ENCODE results near the gene GEMIN7. TPM values are rescaled to one million over a fixed set of nuclear protein-coding genes. Genes with fewer than 3 reads are reported as not detected.

The GEMIN7 gene
- total and polyA plus RNA-seq, 2 donors from 2014 or later, result 17.2 to 32.2 TPM

DNA sequence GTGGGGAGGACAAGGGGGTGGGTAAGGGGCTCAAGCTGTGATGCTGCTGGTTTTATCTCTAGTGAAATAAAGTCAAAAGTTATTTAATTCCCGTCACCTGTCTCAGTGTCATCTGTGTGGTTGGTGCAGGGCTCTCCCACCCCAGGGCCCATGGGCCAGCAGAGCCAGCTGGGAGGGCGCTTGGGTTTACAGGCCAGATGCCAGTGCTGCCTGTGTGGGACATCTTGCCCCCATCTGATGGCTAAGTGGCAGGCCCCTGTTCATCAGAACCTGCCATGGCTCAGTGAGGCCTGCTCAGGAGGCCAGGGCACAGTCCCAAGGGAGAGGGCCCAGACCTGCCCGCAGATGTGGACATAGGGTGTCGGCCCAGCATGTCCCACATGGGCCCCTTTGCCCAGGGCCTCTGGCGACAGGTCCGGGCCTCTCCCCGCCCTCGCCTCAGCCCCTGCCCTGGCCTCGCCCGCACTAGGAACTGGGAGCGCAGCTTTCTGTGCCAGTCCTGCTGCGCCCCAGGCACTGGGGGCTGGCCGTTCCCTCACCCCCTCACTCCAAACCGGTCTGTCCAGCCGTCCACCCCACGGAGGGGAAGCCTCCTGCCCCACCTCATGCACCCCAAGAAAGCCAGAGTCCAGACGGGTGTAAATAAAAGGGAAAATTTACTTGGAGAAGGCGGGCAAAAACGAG, 8.1 kb upstream of the GEMIN7 start:
- Histone ChIP-seq H3K9me3 (ENCODE audit: control insufficient read depth in 2 of 3, insufficient read depth in 1 of 3, low read length in 3 of 3) (no peaks in the 10 kb centered on the region), H3K4me1 (ENCODE audit: control insufficient read depth in 2 of 3, insufficient read depth in 2 of 3, low read depth in 1 of 3, low read length in 3 of 3) (no peaks in the 10 kb centered on the region), H3K9ac (ENCODE audit: low read length in 3 of 3) (no peak overlapping the region), H3K27me3 (ENCODE audit: control insufficient read depth, insufficient read depth, low read length) (no peaks in the 10 kb centered on the region), H3K36me3 (ENCODE audit: control insufficient read depth in 2 of 3, insufficient read depth in 3 of 3, low read length in 3 of 3) (peaks cover 0 to 20% (median 16%) of the 10 kb centered on the region in 3 donors), H3K4me3 (ENCODE audit: low read length in 3 of 3) (no peak overlapping the region), H3K27ac (ENCODE audit: low read depth in 2 of 2, low read length in 2 of 2) (no peak overlapping the region)
- DNase-seq (no peak), FAIRE-seq (no peak)
- intact Hi-C loops (cut with DNase I), result no loop called here
- TF ChIP-seq CTCF (IDR thresholded peaks at IDR 0.05; ENCODE audit: borderline replicate concordance, extremely low read depth, insufficient read depth), result no peak

DNA sequence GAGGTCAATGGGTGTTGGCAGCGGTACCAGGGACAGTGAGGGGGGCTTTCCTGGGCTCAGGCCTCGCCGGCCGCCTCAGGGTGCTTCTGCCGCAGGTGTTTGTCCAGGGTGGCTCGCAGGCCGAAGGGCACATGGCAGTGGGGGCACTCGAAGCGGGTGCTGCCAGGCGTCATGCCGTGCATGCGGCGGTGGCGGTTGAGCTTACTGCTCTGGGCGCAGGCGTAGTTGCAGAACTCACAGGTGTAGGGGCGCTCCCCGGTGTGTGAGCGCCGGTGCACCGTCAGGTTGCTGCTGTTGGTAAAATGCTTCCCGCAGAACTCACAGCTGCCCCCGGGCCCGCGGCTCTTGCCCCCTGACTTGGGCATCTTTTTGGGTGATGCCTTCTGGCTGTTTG, 7.5 kb upstream of the GEMIN7 start:
- Histone ChIP-seq H3K9me3 (ENCODE audit: control insufficient read depth in 2 of 3, insufficient read depth in 1 of 3, low read length in 3 of 3) (no peaks in the 10 kb centered on the region), H3K9ac (ENCODE audit: low read length in 3 of 3) (no peak overlapping the region), H3K27ac (ENCODE audit: low read depth in 2 of 2, low read length in 2 of 2) (no peak overlapping the region), H3K36me3 (ENCODE audit: control insufficient read depth in 2 of 3, insufficient read depth in 3 of 3, low read length in 3 of 3) (peaks cover 0 to 20% (median 16%) of the 10 kb centered on the region in 3 donors), H3K4me1 (ENCODE audit: control insufficient read depth in 2 of 3, insufficient read depth in 2 of 3, low read depth in 1 of 3, low read length in 3 of 3) (peaks cover 0 to under 1% (median 0%) of the 10 kb centered on the region in 3 donors), H3K4me3 (ENCODE audit: low read length in 3 of 3) (no peak overlapping the region), H3K27me3 (ENCODE audit: control insufficient read depth, insufficient read depth, low read length) (no peaks in the 10 kb centered on the region)
- no peak for DNase-seq
- TF ChIP-seq CTCF (IDR thresholded peaks at IDR 0.05; ENCODE audit: borderline replicate concordance, extremely low read depth, insufficient read depth), result no peak
- no peak for FAIRE-seq
- intact Hi-C loops (cut with DNase I), result no loop called here

DNA sequence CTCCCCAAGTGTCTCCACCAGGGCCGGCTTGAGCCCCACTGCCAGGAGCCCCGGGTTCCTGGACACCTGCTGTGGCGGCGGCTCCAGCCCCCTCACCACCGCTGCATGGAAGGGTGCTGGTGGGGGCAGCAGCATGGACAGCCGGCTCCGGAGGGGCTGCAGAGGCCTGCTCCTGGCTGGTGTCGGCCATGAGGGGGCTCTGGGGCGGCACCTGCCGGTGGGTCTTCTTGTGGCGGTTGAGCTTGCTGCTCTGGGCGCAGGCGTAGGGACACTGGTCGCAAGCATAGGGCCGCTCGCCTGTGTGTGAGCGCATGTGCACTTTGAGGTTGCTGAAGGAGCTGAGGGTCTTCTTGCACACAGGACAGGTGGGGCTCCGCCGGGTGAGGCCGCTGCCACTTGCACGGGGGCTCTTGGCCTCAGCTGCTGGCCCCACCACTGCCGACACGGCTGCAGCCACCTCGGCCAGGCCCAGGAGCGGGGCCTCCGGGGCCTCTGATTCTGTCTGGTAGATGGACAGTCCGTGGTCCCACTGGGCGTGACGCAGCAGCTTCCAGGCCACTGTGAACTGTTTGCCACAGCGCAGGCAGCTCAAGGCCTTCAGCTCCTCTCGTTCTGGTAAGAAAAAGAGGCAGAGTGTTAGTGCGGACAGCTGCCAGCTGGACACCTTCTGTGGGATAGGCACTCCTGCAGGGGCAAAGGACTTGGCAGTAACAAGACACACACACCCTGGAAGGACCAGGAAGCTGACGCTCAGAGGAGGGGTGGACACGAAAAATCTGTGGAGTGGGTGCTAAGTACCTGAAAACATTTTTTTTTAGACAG, 6.9 kb upstream of the GEMIN7 start:
- H3K4me3 ChIP-seq (ENCODE audit: low read length in 3 of 3), result no peak overlapping the region
- no peak overlapping the region for H3K27ac ChIP-seq (ENCODE audit: low read depth in 2 of 2, low read length in 2 of 2)
- intact Hi-C loops (cut with DNase I), result no loop called here
- TF ChIP-seq CTCF (IDR thresholded peaks at IDR 0.05; ENCODE audit: borderline replicate concordance, extremely low read depth, insufficient read depth), result no peak
- FAIRE-seq (no peak), DNase-seq (no peak)
- H3K4me1 ChIP-seq (ENCODE audit: control insufficient read depth in 2 of 3, insufficient read depth in 2 of 3, low read depth in 1 of 3, low read length in 3 of 3), result peaks cover 0 to 5% (median 5%) of the 10 kb centered on the region in 3 donors
- no peaks in the 10 kb centered on the region for H3K27me3 ChIP-seq (ENCODE audit: control insufficient read depth, insufficient read depth, low read length)
- H3K36me3 ChIP-seq (ENCODE audit: control insufficient read depth in 2 of 3, insufficient read depth in 3 of 3, low read length in 3 of 3), result peaks cover 0 to 17% (median 16%) of the 10 kb centered on the region in 3 donors
- no peak overlapping the region for H3K9ac ChIP-seq (ENCODE audit: low read length in 3 of 3)
- no peaks in the 10 kb centered on the region for H3K9me3 ChIP-seq (ENCODE audit: control insufficient read depth in 2 of 3, insufficient read depth in 1 of 3, low read length in 3 of 3)
